ENCODE results near the gene ZNF724. TPM values are rescaled to one million over a fixed set of nuclear protein-coding genes. Genes with fewer than 3 reads are reported as not detected.

The ZNF724 gene
- total and polyA plus RNA-seq, 2 of the 13 experiments (the other 11 are each of a cell fraction or from before 2014, with no cell fraction given): 1.5 to 15.0 TPM

GRCh38 chr19:23249911-23250649, at the start of gene ZNF724 (continued):
- TF ChIP-seq, protein P1, sequence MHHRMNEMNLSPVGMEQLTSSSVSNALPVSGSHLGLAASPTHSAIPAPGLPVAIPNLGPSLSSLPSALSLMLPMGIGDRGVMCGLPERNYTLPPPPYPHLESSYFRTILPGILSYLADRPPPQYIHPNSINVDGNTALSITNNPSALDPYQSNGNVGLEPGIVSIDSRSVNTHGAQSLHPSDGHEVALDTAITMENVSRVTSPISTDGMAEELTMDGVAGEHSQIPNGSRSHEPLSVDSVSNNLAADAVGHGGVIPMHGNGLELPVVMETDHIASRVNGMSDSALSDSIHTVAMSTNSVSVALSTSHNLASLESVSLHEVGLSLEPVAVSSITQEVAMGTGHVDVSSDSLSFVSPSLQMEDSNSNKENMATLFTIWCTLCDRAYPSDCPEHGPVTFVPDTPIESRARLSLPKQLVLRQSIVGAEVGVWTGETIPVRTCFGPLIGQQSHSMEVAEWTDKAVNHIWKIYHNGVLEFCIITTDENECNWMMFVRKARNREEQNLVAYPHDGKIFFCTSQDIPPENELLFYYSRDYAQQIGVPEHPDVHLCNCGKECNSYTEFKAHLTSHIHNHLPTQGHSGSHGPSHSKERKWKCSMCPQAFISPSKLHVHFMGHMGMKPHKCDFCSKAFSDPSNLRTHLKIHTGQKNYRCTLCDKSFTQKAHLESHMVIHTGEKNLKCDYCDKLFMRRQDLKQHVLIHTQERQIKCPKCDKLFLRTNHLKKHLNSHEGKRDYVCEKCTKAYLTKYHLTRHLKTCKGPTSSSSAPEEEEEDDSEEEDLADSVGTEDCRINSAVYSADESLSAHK (CRISPR knock-in tag; IDR thresholded peaks at IDR 0.05; ENCODE audit: borderline replicate concordance): no peak
- TF ChIP-seq, protein P2, sequence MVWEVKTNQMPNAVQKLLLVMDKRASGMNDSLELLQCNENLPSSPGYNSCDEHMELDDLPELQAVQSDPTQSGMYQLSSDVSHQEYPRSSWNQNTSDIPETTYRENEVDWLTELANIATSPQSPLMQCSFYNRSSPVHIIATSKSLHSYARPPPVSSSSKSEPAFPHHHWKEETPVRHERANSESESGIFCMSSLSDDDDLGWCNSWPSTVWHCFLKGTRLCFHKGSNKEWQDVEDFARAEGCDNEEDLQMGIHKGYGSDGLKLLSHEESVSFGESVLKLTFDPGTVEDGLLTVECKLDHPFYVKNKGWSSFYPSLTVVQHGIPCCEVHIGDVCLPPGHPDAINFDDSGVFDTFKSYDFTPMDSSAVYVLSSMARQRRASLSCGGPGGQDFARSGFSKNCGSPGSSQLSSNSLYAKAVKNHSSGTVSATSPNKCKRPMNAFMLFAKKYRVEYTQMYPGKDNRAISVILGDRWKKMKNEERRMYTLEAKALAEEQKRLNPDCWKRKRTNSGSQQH (CRISPR knock-in tag; IDR thresholded peaks at IDR 0.05; ENCODE audit: low read depth): peak; percentile 72; the same call in 1 of the 2 replicates
- no peak for TF ChIP-seq ZNF773 (CRISPR knock-in tag; IDR thresholded peaks at IDR 0.05; ENCODE audit: borderline replicate concordance)
- 0 out of 2 replicates have a peak, but pooled peaks have one; percentile 40 for TF ChIP-seq ZNF34 (CRISPR knock-in tag; IDR thresholded peaks at IDR 0.05; ENCODE audit: borderline replicate concordance)
- TF ChIP-seq NR1H2 (CRISPR knock-in tag; IDR thresholded peaks at IDR 0.05; ENCODE audit: borderline replicate concordance, low read depth): no peak
- TF ChIP-seq DPF2 (CRISPR knock-in tag; IDR thresholded peaks at IDR 0.05; ENCODE audit: borderline replicate concordance, low read depth): no peak
- peak; percentile 75 for TF ChIP-seq ZNF687 (CRISPR knock-in tag; IDR thresholded peaks at IDR 0.05)
- no peak for TF ChIP-seq ZNF275 (CRISPR knock-in tag; IDR thresholded peaks at IDR 0.05; ENCODE audit: borderline replicate concordance)
- TF ChIP-seq, protein P3, sequence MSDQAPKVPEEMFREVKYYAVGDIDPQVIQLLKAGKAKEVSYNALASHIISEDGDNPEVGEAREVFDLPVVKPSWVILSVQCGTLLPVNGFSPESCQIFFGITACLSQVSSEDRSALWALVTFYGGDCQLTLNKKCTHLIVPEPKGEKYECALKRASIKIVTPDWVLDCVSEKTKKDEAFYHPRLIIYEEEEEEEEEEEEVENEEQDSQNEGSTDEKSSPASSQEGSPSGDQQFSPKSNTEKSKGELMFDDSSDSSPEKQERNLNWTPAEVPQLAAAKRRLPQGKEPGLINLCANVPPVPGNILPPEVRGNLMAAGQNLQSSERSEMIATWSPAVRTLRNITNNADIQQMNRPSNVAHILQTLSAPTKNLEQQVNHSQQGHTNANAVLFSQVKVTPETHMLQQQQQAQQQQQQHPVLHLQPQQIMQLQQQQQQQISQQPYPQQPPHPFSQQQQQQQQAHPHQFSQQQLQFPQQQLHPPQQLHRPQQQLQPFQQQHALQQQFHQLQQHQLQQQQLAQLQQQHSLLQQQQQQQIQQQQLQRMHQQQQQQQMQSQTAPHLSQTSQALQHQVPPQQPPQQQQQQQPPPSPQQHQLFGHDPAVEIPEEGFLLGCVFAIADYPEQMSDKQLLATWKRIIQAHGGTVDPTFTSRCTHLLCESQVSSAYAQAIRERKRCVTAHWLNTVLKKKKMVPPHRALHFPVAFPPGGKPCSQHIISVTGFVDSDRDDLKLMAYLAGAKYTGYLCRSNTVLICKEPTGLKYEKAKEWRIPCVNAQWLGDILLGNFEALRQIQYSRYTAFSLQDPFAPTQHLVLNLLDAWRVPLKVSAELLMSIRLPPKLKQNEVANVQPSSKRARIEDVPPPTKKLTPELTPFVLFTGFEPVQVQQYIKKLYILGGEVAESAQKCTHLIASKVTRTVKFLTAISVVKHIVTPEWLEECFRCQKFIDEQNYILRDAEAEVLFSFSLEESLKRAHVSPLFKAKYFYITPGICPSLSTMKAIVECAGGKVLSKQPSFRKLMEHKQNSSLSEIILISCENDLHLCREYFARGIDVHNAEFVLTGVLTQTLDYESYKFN (CRISPR knock-in tag; conservative IDR thresholded peaks at IDR 0.05): no peak
- no peak for TF ChIP-seq ZNF556 (CRISPR knock-in tag; IDR thresholded peaks at IDR 0.05; ENCODE audit: borderline replicate concordance)
- peak in 1 of 2 experiments; percentile 32; a peak in 2 of 4 replicates for TF ChIP-seq NR2F1 (CRISPR knock-in tag; IDR thresholded peaks at IDR 0.05)
- TF ChIP-seq, protein P4, sequence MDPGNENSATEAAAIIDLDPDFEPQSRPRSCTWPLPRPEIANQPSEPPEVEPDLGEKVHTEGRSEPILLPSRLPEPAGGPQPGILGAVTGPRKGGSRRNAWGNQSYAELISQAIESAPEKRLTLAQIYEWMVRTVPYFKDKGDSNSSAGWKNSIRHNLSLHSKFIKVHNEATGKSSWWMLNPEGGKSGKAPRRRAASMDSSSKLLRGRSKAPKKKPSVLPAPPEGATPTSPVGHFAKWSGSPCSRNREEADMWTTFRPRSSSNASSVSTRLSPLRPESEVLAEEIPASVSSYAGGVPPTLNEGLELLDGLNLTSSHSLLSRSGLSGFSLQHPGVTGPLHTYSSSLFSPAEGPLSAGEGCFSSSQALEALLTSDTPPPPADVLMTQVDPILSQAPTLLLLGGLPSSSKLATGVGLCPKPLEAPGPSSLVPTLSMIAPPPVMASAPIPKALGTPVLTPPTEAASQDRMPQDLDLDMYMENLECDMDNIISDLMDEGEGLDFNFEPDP (CRISPR knock-in tag; conservative IDR thresholded peaks at IDR 0.05): no peak
